GM12878 (cell line): Measurements from ENCODE around the gene CCDC137. TPM values are rescaled to one million over a fixed set of nuclear protein-coding genes. Genes with fewer than 3 reads are reported as not detected.

Experiments used
- ATF7 ChIP-seq: fragments of 450-650 bp; IDR thresholded peaks from 2 replicates; pipeline ENCODE4 v1.6.1; 2016; ENCODE audit warnings: low read depth, mild to moderate bottlenecking
- BACH1 ChIP-seq: fragments of 450-650 bp; IDR thresholded peaks from 2 replicates; pipeline ENCODE4 v1.6.1; 2017; ENCODE audit warnings: mild to moderate bottlenecking, borderline replicate concordance
- CHD1 ChIP-seq: IDR thresholded peaks from 2 replicates; pipeline ENCODE4 v1.6.1; 2012; ENCODE audit warnings: low read depth, low read length, improper control_type of control experiment
- CHD2 ChIP-seq: IDR thresholded peaks from 2 replicates; pipeline ENCODE4 v1.6.1; 2011; ENCODE audit warnings: low read depth, low read length, improper control_type of control experiment, borderline replicate concordance
- CREM ChIP-seq: IDR thresholded peaks from 2 replicates; pipeline ENCODE4 v1.6.1; 2014; ENCODE audit warnings: antibody characterized with exemption, low read depth
- GABPA ChIP-seq: IDR thresholded peaks from 2 replicates; pipeline ENCODE4 v1.6.1; 2014; ENCODE audit warnings: antibody characterized with exemption, low read depth, mild to moderate bottlenecking, inconsistent platforms
- IKZF1 ChIP-seq: fragments of 450-650 bp; conservative IDR thresholded peaks from 2 replicates; pipeline ENCODE4 v1.6.1; 2017; ENCODE audit warnings: antibody characterized with exemption, mild to moderate bottlenecking
- KAT2A ChIP-seq: conservative IDR thresholded peaks from 2 replicates; pipeline ENCODE4 v1.6.1; 2011; ENCODE audit warnings: low read depth, low read length; ENCODE audit not compliant: control insufficient read depth
- KLF5 ChIP-seq: fragments of 450-650 bp; IDR thresholded peaks from 2 replicates; pipeline ENCODE4 v1.6.1; 2014; ENCODE audit warnings: mild to moderate bottlenecking; ENCODE audit not compliant: partially characterized antibody
- MXI1 ChIP-seq: fragments of 150-350 bp; IDR thresholded peaks from 2 replicates; pipeline ENCODE4 v1.6.1; 2011; ENCODE audit warnings: low read depth, mild to moderate bottlenecking, inconsistent platforms, low read length, improper control_type of control experiment
- NBN ChIP-seq: fragments of 450-650 bp; IDR thresholded peaks from 2 replicates; pipeline ENCODE4 v1.6.1; 2016
- NFYB ChIP-seq: IDR thresholded peaks from 2 replicates; pipeline ENCODE4 v1.6.1; 2011; ENCODE audit warnings: low read depth, mild to moderate bottlenecking, low read length, improper control_type of control experiment, moderate library complexity; ENCODE audit not compliant: insufficient read depth
- PML ChIP-seq: IDR thresholded peaks from 2 replicates; pipeline ENCODE4 v1.6.1; 2012; ENCODE audit warnings: low read length, inconsistent platforms
- SPI1 ChIP-seq: IDR thresholded peaks from 2 replicates; pipeline ENCODE4 v1.6.1; 2011; ENCODE audit warnings: low read depth, mild to moderate bottlenecking, low read length, moderate library complexity, borderline replicate concordance; ENCODE audit not compliant: insufficient read depth
- SREBF2 ChIP-seq: IDR thresholded peaks from 2 replicates; pipeline ENCODE4 v1.6.1; 2012; ENCODE audit warnings: mild to moderate bottlenecking, low read length
- TAF1 ChIP-seq: IDR thresholded peaks from 2 replicates; pipeline ENCODE4 v1.6.1; 2011; ENCODE audit warnings: mild to moderate bottlenecking, low read depth, low read length, borderline replicate concordance
- TCF12 ChIP-seq: IDR thresholded peaks from 2 replicates; pipeline ENCODE4 v1.6.1; 2011; ENCODE audit warnings: low read depth, mild to moderate bottlenecking, low read length
- TCF3 ChIP-seq: IDR thresholded peaks from 2 replicates; pipeline ENCODE4 v1.6.1; 2012; ENCODE audit warnings: low read depth, mild to moderate bottlenecking, low read length, borderline replicate concordance; ENCODE audit not compliant: insufficient read depth
- ZNF24 ChIP-seq: fragments of 450-650 bp; IDR thresholded peaks from 2 replicates; pipeline ENCODE4 v1.6.1; 2017; ENCODE audit warnings: antibody characterized with exemption, mild to moderate bottlenecking
- ZSCAN29 ChIP-seq: fragments of 450-650 bp; IDR thresholded peaks from 2 replicates; pipeline ENCODE4 v1.6.1; 2017; ENCODE audit warnings: mild to moderate bottlenecking, moderate library complexity
- polyA plus RNA-seq, 11 experiments: library from polyadenylated mRNA; depleted of rRNA in 4 of 11; unstranded in 6 of 11; stranded (reverse) in 5 of 11; fragments of >200 nt; fragmentation: Nextera tagmentation in 4 of 11; fragmentation: Illumina TruSeq in 1 of 11; extraction: Ambion mirVana in 4 of 11; extraction: Trizol in 1 of 11; gene quantifications; 1 replicate in 1 of 11; 2 replicates in 10 of 11; pipeline versions ENCODE4 v1.2.1 to v1.2.3, GENCODE V29; 2011 to 2016; ENCODE audit warnings: inconsistent platforms in 2 of 11, missing spikeins in 2 of 11, low read depth in 1 of 11
- total RNA-seq, 4 experiments: library from RNA; depleted of rRNA in 3 of 4; stranded (reverse); fragments of >200 nt in 3 of 4; fragmentation: Illumina TruSeq in 1 of 4; extraction: Trizol in 1 of 4; gene quantifications; 2 replicates each; pipeline versions ENCODE4 v1.2.1 to v1.2.3, GENCODE V29; 2013 to 2021
- TF ChIP-seq, protein P1 (sequence below): fragments of 450-650 bp; conservative IDR thresholded peaks from 2 replicates; pipeline ENCODE4 v1.6.1; 2017; ENCODE audit warnings: mild to moderate bottlenecking, moderate library complexity
- TF ChIP-seq, protein P2 (sequence below): fragments of 450-650 bp; IDR thresholded peaks from 2 replicates; pipeline ENCODE4 v1.6.1; 2016; ENCODE audit warnings: mild to moderate bottlenecking
- TF ChIP-seq, protein P3 (sequence below): IDR thresholded peaks from 2 replicates; pipeline ENCODE4 v1.6.1; 2011; ENCODE audit warnings: borderline replicate concordance, low read depth, mild to moderate bottlenecking, moderate library complexity, mixed read lengths, low read length; ENCODE audit not compliant: insufficient read depth; ENCODE audit errors: extremely low read length
- TF ChIP-seq, protein P4 (sequence below): IDR thresholded peaks from 2 replicates; pipeline ENCODE4 v1.6.1; 2012; ENCODE audit warnings: low read depth, low read length, improper control_type of control experiment
- TF ChIP-seq, protein P5 (sequence below): IDR thresholded peaks from 2 replicates; pipeline ENCODE4 v1.6.1; 2011; ENCODE audit warnings: low read depth, mild to moderate bottlenecking, low read length, moderate library complexity, borderline replicate concordance; ENCODE audit errors: extremely low read depth

The CCDC137 gene
- total and polyA plus RNA-seq, 10 of the 15 experiments (the other 5 are each of a cell fraction or from before 2014, with no cell fraction given), result 2.2 to 45.4 (median 22.1) TPM

DNA sequence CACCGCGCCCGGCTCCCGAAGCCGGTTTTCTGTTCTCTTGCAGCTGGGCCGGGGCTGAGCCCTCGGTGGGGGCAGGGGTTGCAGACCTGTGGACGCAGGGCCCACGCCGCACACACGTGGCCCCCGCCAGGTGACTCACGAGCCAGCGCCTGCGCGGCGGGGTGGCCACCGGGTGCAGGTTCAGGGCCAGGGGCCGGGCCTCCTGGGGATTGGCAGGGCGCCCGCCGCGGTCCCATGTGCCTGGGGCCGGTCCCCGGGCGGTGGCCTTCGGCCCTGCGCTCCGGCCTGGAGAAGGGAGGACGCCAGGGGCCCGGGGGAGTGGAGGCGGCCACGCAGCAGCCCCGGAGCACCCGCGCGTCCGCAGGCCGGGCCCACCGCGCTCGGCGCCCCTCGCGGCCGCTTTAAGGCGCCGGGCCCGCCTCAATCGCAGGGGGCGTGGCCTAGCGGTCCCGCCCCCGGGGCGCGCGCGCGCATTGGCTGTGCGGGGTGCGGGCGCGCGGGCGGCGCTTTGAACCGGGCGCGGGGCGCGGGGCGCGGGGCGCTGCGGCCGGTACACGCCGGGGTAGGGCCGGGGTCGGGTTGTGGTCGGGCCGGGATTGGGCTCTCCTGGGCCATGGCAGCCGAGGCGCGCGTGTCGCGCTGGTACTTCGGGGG, 45.4 kb downstream of the CCDC137 start, which contains the start of gene SLC25A10 (continued):
- TF ChIP-seq TAF1 (0 out of 2 replicates have a peak, but pooled peaks have one; percentile 10), BACH1 (peak; percentile 80), TCF12 (0 out of 2 replicates have a peak, but pooled peaks have one; percentile 30), IKZF1 (peak; percentile 79), PML (0 out of 2 replicates have a peak, but pooled peaks have one; percentile 44), MXI1 (peak; percentile 93), CHD2 (peak; percentile 34; the same call in 1 of the 2 replicates), ATF7 (no peak), SREBF2 (no peak), ZSCAN29 (0 out of 2 replicates have a peak, but pooled peaks have one; percentile 17), NBN (0 out of 2 replicates have a peak, but pooled peaks have one; percentile 15), SPI1 (no peak), KLF5 (peak; percentile 38), KAT2A (0 out of 2 replicates have a peak, but pooled peaks have one; percentile 8), CHD1 (peak; percentile 46; the same call in 1 of the 2 replicates), CREM (peak; percentile 24; the same call in 1 of the 2 replicates), TCF3 (peak; percentile 51; the same call in 1 of the 2 replicates), GABPA (no peak), ZNF24 (no peak), NFYB (0 out of 2 replicates have a peak, but pooled peaks have one; percentile 46)
- TF ChIP-seq, protein P1, sequence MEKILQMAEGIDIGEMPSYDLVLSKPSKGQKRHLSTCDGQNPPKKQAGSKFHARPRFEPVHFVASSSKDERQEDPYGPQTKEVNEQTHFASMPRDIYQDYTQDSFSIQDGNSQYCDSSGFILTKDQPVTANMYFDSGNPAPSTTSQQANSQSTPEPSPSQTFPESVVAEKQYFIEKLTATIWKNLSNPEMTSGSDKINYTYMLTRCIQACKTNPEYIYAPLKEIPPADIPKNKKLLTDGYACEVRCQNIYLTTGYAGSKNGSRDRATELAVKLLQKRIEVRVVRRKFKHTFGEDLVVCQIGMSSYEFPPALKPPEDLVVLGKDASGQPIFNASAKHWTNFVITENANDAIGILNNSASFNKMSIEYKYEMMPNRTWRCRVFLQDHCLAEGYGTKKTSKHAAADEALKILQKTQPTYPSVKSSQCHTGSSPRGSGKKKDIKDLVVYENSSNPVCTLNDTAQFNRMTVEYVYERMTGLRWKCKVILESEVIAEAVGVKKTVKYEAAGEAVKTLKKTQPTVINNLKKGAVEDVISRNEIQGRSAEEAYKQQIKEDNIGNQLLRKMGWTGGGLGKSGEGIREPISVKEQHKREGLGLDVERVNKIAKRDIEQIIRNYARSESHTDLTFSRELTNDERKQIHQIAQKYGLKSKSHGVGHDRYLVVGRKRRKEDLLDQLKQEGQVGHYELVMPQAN, result peak; percentile 97
- TF ChIP-seq, protein P2, sequence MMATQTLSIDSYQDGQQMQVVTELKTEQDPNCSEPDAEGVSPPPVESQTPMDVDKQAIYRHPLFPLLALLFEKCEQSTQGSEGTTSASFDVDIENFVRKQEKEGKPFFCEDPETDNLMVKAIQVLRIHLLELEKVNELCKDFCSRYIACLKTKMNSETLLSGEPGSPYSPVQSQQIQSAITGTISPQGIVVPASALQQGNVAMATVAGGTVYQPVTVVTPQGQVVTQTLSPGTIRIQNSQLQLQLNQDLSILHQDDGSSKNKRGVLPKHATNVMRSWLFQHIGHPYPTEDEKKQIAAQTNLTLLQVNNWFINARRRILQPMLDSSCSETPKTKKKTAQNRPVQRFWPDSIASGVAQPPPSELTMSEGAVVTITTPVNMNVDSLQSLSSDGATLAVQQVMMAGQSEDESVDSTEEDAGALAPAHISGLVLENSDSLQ, result peak; percentile 56; the same call in 1 of the 2 replicates
- TF ChIP-seq, protein P3, sequence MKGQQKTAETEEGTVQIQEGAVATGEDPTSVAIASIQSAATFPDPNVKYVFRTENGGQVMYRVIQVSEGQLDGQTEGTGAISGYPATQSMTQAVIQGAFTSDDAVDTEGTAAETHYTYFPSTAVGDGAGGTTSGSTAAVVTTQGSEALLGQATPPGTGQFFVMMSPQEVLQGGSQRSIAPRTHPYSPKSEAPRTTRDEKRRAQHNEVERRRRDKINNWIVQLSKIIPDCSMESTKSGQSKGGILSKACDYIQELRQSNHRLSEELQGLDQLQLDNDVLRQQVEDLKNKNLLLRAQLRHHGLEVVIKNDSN, result peak; percentile 83
- TF ChIP-seq, protein P4, sequence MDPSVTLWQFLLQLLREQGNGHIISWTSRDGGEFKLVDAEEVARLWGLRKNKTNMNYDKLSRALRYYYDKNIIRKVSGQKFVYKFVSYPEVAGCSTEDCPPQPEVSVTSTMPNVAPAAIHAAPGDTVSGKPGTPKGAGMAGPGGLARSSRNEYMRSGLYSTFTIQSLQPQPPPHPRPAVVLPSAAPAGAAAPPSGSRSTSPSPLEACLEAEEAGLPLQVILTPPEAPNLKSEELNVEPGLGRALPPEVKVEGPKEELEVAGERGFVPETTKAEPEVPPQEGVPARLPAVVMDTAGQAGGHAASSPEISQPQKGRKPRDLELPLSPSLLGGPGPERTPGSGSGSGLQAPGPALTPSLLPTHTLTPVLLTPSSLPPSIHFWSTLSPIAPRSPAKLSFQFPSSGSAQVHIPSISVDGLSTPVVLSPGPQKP, result 0 out of 2 replicates have a peak, but pooled peaks have one; percentile 35
- TF ChIP-seq, protein P5, sequence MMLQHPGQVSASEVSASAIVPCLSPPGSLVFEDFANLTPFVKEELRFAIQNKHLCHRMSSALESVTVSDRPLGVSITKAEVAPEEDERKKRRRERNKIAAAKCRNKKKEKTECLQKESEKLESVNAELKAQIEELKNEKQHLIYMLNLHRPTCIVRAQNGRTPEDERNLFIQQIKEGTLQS, result 0 out of 2 replicates have a peak, but pooled peaks have one; percentile 40
